Heart left ventricle (tissue), 16 donors: ENCODE measurements around the gene BTBD1. TPM values are rescaled to one million over a fixed set of nuclear protein-coding genes. Genes with fewer than 3 reads are reported as not detected.

Source experiments
- ATAC-seq, 4 donors: fragments of 200-7000 bp; cut with Tn5 transposase; one replicate each; pipeline ENCODE4 v1.9.1; 2020 to 2022; ENCODE audit warnings: moderate library complexity in 4 of 4, mild to moderate bottlenecking in 3 of 4, moderate number of reproducible peaks in 1 of 4
- DNase-seq, 5 donors: peaks; one replicate each; pipeline ENCODE4 v3.0.0-alpha.2; 2020
- H3K27ac ChIP-seq, 12 donors: fragments of 200-600 bp; sonication (generic) in 4 of 12; one replicate each; pipeline versions ENCODE4 v1.5.0 to v1.8.0; 2016 to 2022; ENCODE audit warnings: mild to moderate bottlenecking in 2 of 12
- H3K27me3 ChIP-seq, 9 donors: fragments of 200-600 bp; sonication (generic) in 2 of 9; one replicate each; pipeline versions ENCODE4 v1.5.1 to v1.8.0; 2016 to 2022; ENCODE audit warnings: mild to moderate bottlenecking in 3 of 9
- H3K36me3 ChIP-seq, 9 donors: fragments of 200-600 bp; sonication (generic) in 2 of 9; one replicate each; pipeline versions ENCODE4 v1.5.0 to v1.8.0; 2018 to 2022; ENCODE audit warnings: mild to moderate bottlenecking in 2 of 9
- H3K4me1 ChIP-seq, 12 donors: fragments of 200-600 bp; sonication (generic) in 4 of 12; one replicate each; pipeline versions ENCODE4 v1.5.0 to v1.8.0; 2016 to 2022; ENCODE audit warnings: mild to moderate bottlenecking in 3 of 12
- H3K4me3 ChIP-seq, 12 donors: fragments of 200-600 bp; sonication (generic) in 4 of 12; one replicate each; pipeline versions ENCODE4 v1.5.0 to v1.8.0; 2017 to 2022; ENCODE audit warnings: mild to moderate bottlenecking in 9 of 12, moderate library complexity in 4 of 12
- H3K9me3 ChIP-seq, 12 donors: fragments of 200-600 bp; sonication (generic) in 4 of 12; one replicate each; pipeline versions ENCODE4 v1.5.0 to v1.8.0; 2016 to 2022; ENCODE audit warnings: mild to moderate bottlenecking in 1 of 12
- CTCF ChIP-seq, 12 donors: fragments of 200-600 bp; sonication (generic) in 4 of 12; IDR thresholded peaks; one replicate each; pipeline versions ENCODE4 v1.5.0 to v1.8.0; 2018 to 2022; ENCODE audit warnings: antibody characterized with exemption in 12 of 12, mild to moderate bottlenecking in 5 of 12
- POLR2A ChIP-seq, 2 donors: fragments of 450-650 bp; IDR thresholded peaks; one replicate each; pipeline ENCODE4 v1.6.1; 2017; ENCODE audit warnings: antibody characterized with exemption in 2 of 2, mild to moderate bottlenecking in 2 of 2, moderate library complexity in 2 of 2
- WGBS, 4 donors: extraction: QIAGEN DNeasy Blood & Tissue Kit in 2 of 4; methylation state at CpG; one replicate each; pipeline versions ENCODE4 v1.1.5 to v1.1.7; 2013 to 2018; 5-methylcytosine and 5-hydroxymethylcytosine counted together
- intact Hi-C, 10 donors: fragments of 100-400 bp; cut with DNase I; formaldehyde crosslinking; loops; one replicate each; pipeline versions ENCODE4 v1.11.1 to v1.14.2; 2022
- polyA plus RNA-seq, 2 donors: library from polyadenylated mRNA; stranded (reverse); fragments of 200-250 nt; gene quantifications; one replicate each; pipeline ENCODE4 v1.2.3, GENCODE V29; 2013
- total RNA-seq, 9 donors: library from RNA; depleted of rRNA in 2 of 9; stranded (reverse); fragments of >200 nt in 2 of 9; fragmentation: NEBNext Ultra II Directional in 3 of 9; extraction: Animal tissue kit (Norgen Biotek cat#: 25700) in 3 of 9; gene quantifications; one replicate each; pipeline versions ENCODE4 v1.1.0 to v1.2.4, GENCODE V29; 2016 to 2023
- donor health status: ischemic (EF 13 %, LVEDD 7.1; RV severe dilation, severe dysfunction).
- donor health status: healthy with polysubstance abuse.
- donor health status: DM: no; HTN: yes; CAD: no.
- donor health status: DM: no; HTN: no; CAD: no.
- donor health status: ischemic (EF 25% LVEDD 6.9; RV normal size, moderate dysfunction).
- donor health status: ischemic (EF 25% LVEDD 5.7; RV mildly dilated, moderate dysfunction).
- donor health status: healthy.
- donor health status: DM: yes; HTN: yes; CAD: no.
- donor health status: ischemic (EF 35%, LVEDD 5.7; RV mildly dilated, moderate dysfunction).
- donor health status: nonischemic (EF 11% LVEDD 7.7; RV severe dilation, severe dysfunction).
- donor health status: DM: yes; HTN: yes; CAD: no.
- donor health status: PGD.
- donor health status: ischemic (EF 29% LVEDD 5.4; RV normal size, mild dysfunction).
- donor health status: nonischemic (EF 23%, LVEDD 6.1; RV moderate dilation, normal function).

BTBD1 gene
- total and polyA plus RNA-seq, 11 donors: 15.2 to 192 (median 136) TPM

GRCh38 chr15:82985688-82986441 lies 81.2 kb downstream of the BTBD1 start, which contains the start of gene RAMAC:
Gene RAMAC (plus strand): TSS chr15:82986210. CDS start chr15:82989019, 2,809 bp downstream.
- TF ChIP-seq POLR2A (IDR thresholded peaks at IDR 0.05): peak in 1 of 2 donors; percentile 49
- no peak for TF ChIP-seq CTCF (IDR thresholded peaks at IDR 0.05)
- Histone ChIP-seq H3K4me3 (peak within 1 kb of the TSS; percentile 53 to 98 (median 79)), H3K9me3 (no peaks in the 10 kb centered on the region), H3K36me3 (peaks cover 0 to 28% (median 22%) of the 10 kb centered on the region in 9 donors), H3K27me3 (no peaks in the 10 kb centered on the region), H3K4me1 (peaks cover 0 to 20% (median 15%) of the 10 kb centered on the region in 12 donors), H3K27ac (peak within 1 kb of the TSS; percentile 21 to 87 (median 78))
- WGBS, 4 donors: 1 to 4% (median 2%) methylated on average over 40 to 45 of the region's 45 CpGs
- intact Hi-C loops: loop anchor here in 7 of 10 donors (5.0 to 10.0 kb wide), 4 partner anchors 129 to 231 kb away; no protein-coding TSS in a partner anchor
- ATAC-seq (peak; percentile 89 to 98 (median 98)), DNase-seq (peak; percentile 91 to 96 (median 93))

- 24 to 37% (median 30%) methylated on average over 2 of the region's 2 CpGs for WGBS, 4 donors
- ATAC-seq: no peak
Observed at GRCh38 chr15:82980981-82981380, 86.1 kb downstream of the BTBD1 start.

GRCh38 chr15:82979726-82980125 lies 87.3 kb downstream of the BTBD1 start:
- DNase-seq (no peak), ATAC-seq (no peak)
- Histone ChIP-seq H3K4me1 (no peaks in the 10 kb centered on the region), H3K27me3 (no peaks in the 10 kb centered on the region), H3K4me3 (no peak overlapping the region), H3K36me3 (no peaks in the 10 kb centered on the region), H3K27ac (no peak overlapping the region), H3K9me3 (no peaks in the 10 kb centered on the region)
- WGBS, 4 donors: 88 to 95% (median 90%) methylated on average over 1 of the region's 1 CpG
- intact Hi-C loops: loop anchor here in 2 of 10 donors (10.0 kb wide), 2 partner anchors 125 to 225 kb away; no protein-coding TSS in a partner anchor
- no peak for TF ChIP-seq POLR2A (IDR thresholded peaks at IDR 0.05)
- TF ChIP-seq CTCF (IDR thresholded peaks at IDR 0.05): no peak

More at GRCh38 chr15:82980981-82981380, 86.1 kb downstream of the BTBD1 start:
- no peak overlapping the region for H3K27ac ChIP-seq
- TF ChIP-seq POLR2A (IDR thresholded peaks at IDR 0.05): no peak
- TF ChIP-seq CTCF (IDR thresholded peaks at IDR 0.05): no peak
- intact Hi-C loops: loop anchor here in 2 of 10 donors (10.0 kb wide), 2 partner anchors 126 to 226 kb away; no protein-coding TSS in a partner anchor
- no peak overlapping the region for H3K4me3 ChIP-seq
- no peaks in the 10 kb centered on the region for H3K36me3 ChIP-seq
- no peak for DNase-seq
- no peaks in the 10 kb centered on the region for H3K27me3 ChIP-seq
- no peaks in the 10 kb centered on the region for H3K9me3 ChIP-seq
- peaks cover 0 to 8% (median 5%) of the 10 kb centered on the region in 12 donors for H3K4me1 ChIP-seq

GRCh38 chr15:82978438-82978837 lies 88.6 kb downstream of the BTBD1 start:
- 89 to 94% (median 92%) methylated on average over 5 of the region's 5 CpGs for WGBS, 4 donors
- no peak for DNase-seq

More at GRCh38 chr15:82978438-82978837, 88.6 kb downstream of the BTBD1 start:
- Histone ChIP-seq H3K9me3 (no peaks in the 10 kb centered on the region), H3K27me3 (no peaks in the 10 kb centered on the region), H3K36me3 (no peaks in the 10 kb centered on the region), H3K27ac (no peak overlapping the region), H3K4me3 (no peak overlapping the region), H3K4me1 (no peaks in the 10 kb centered on the region)
- TF ChIP-seq POLR2A (IDR thresholded peaks at IDR 0.05): no peak
- no peak for TF ChIP-seq CTCF (IDR thresholded peaks at IDR 0.05)
- intact Hi-C loops: no loop called here
- ATAC-seq: no peak
